WTC11 (cell line): Measurements from ENCODE around the gene CCER1. TPM values are rescaled to one million over a fixed set of nuclear protein-coding genes. Genes with fewer than 3 reads are reported as not detected.

Experiments used
- ATAC-seq: fragments of 200-7000 bp; cut with Tn5 transposase; 2 replicates; pipeline ENCODE4 v1.10.0; 2021; ENCODE audit warnings: mild to moderate bottlenecking, moderate library complexity
- CTCF ChIA-PET: fragments of 300-600 bp; sonication (Branson Sonifier 250); formaldehyde crosslinking; loops from one replicate; lab custom pipeline; 2021; ENCODE audit warnings: antibody characterized with exemption; lab: Charles Lee
- POLR2A ChIA-PET: fragments of 350-600 bp; sonication (Branson Sonifier 250); formaldehyde crosslinking; loops from one replicate; lab custom pipeline; 2021; ENCODE audit warnings: antibody characterized with exemption; lab: Charles Lee
- DNase-seq: peaks from one replicate; pipeline ENCODE4 v3.0.0; 2021; ENCODE audit warnings: low spot score
- H3K27ac Mint-ChIP-seq: 2 replicates; pipeline ENCODE4 v1.8.0; 2021; ENCODE audit warnings: mixed read lengths
- H3K27me3 Mint-ChIP-seq: 2 replicates; pipeline ENCODE4 v1.8.0; 2021; ENCODE audit warnings: low read depth, mild to moderate bottlenecking, moderate library complexity, mixed read lengths
- H3K36me3 Mint-ChIP-seq: 2 replicates; pipeline ENCODE4 v1.8.0; 2021; ENCODE audit warnings: mixed read lengths
- H3K4me1 Mint-ChIP-seq: 2 replicates; pipeline ENCODE4 v1.8.0; 2022; ENCODE audit warnings: mixed read lengths
- H3K4me3 Mint-ChIP-seq: 2 replicates; pipeline ENCODE4 v1.8.0; 2021; ENCODE audit warnings: mild to moderate bottlenecking, moderate library complexity, mixed read lengths
- H3K9me3 Mint-ChIP-seq: 2 replicates; pipeline ENCODE4 v1.8.0; 2021; ENCODE audit warnings: mixed read lengths
- ATF3 ChIP-seq: sonication (generic); formaldehyde crosslinking; conservative IDR thresholded peaks from 2 replicates; pipeline ENCODE4 v1.8.1; 2022; ENCODE audit warnings: mild to moderate bottlenecking, missing genetic modification reagents
- CBFB ChIP-seq: sonication (generic); formaldehyde crosslinking; IDR thresholded peaks from 2 replicates; pipeline ENCODE4 v1.8.1; 2022; ENCODE audit warnings: mild to moderate bottlenecking, low read depth, missing genetic modification reagents
- CTCF ChIP-seq: fragments of 200-600 bp; IDR thresholded peaks from 2 replicates; pipeline ENCODE4 v1.8.0; 2022; ENCODE audit warnings: antibody characterized with exemption
- E2F4 ChIP-seq: sonication (generic); formaldehyde crosslinking; IDR thresholded peaks from 2 replicates; pipeline ENCODE4 v1.8.1; 2022; ENCODE audit warnings: low read depth, mild to moderate bottlenecking, moderate library complexity, missing genetic modification reagents, borderline replicate concordance
- ELF4 ChIP-seq: sonication (generic); formaldehyde crosslinking; IDR thresholded peaks from 2 replicates; pipeline ENCODE4 v1.8.1; 2022; ENCODE audit warnings: low read depth, mild to moderate bottlenecking, moderate library complexity, missing genetic modification reagents
- ESRRA ChIP-seq: sonication (generic); formaldehyde crosslinking; IDR thresholded peaks from 2 replicates; pipeline ENCODE4 v1.8.1; 2022; ENCODE audit warnings: mild to moderate bottlenecking, missing genetic modification reagents, borderline replicate concordance
- ETV6 ChIP-seq: sonication (generic); formaldehyde crosslinking; IDR thresholded peaks from 2 replicates; pipeline ENCODE4 v1.8.1; 2022; ENCODE audit warnings: mild to moderate bottlenecking, missing genetic modification reagents
- GTF2I ChIP-seq: fragments of 250-450 bp; sonication (Bioruptor Pico); conservative IDR thresholded peaks from 2 replicates; pipeline ENCODE4 v1.4.0; 2021; ENCODE audit warnings: mild to moderate bottlenecking
- HMGA2 ChIP-seq: fragments of 250-450 bp; sonication (Bioruptor Pico); IDR thresholded peaks from 2 replicates; pipeline ENCODE4 v1.4.0; 2021; ENCODE audit warnings: mild to moderate bottlenecking, moderate library complexity
- IRF2 ChIP-seq: sonication (generic); formaldehyde crosslinking; IDR thresholded peaks from 2 replicates; pipeline ENCODE4 v1.8.0; 2022; ENCODE audit warnings: low read depth, missing genetic modification reagents, borderline replicate concordance
- MYBL2 ChIP-seq: sonication (generic); formaldehyde crosslinking; IDR thresholded peaks from 2 replicates; pipeline ENCODE4 v1.8.1; 2023; ENCODE audit warnings: mild to moderate bottlenecking, moderate library complexity, missing genetic modification reagents
- OVOL2 ChIP-seq: fragments of 250-450 bp; sonication (Bioruptor Pico); IDR thresholded peaks from 2 replicates; pipeline ENCODE4 v1.9.0; 2021; ENCODE audit warnings: mild to moderate bottlenecking, borderline replicate concordance
- PRRX2 ChIP-seq: fragments of 250-450 bp; sonication (Bioruptor Pico); IDR thresholded peaks from 2 replicates; pipeline ENCODE4 v1.8.0; 2021; ENCODE audit warnings: mild to moderate bottlenecking
- TP53 ChIP-seq: sonication (generic); formaldehyde crosslinking; IDR thresholded peaks from 2 replicates; pipeline ENCODE4 v1.8.1; 2023; ENCODE audit warnings: mild to moderate bottlenecking, missing genetic modification reagents
- ZBTB21 ChIP-seq: sonication (generic); formaldehyde crosslinking; IDR thresholded peaks from 2 replicates; pipeline ENCODE4 v1.8.1; 2023; ENCODE audit warnings: mild to moderate bottlenecking, missing genetic modification reagents, borderline replicate concordance
- ZNF138 ChIP-seq: sonication (generic); formaldehyde crosslinking; conservative IDR thresholded peaks from 2 replicates; pipeline ENCODE4 v1.8.1; 2022; ENCODE audit warnings: mild to moderate bottlenecking, moderate library complexity, missing genetic modification reagents
- ZNF281 ChIP-seq: sonication (generic); formaldehyde crosslinking; IDR thresholded peaks from 2 replicates; pipeline ENCODE4 v1.8.0; 2023; ENCODE audit warnings: mild to moderate bottlenecking, missing genetic modification reagents
- ZNF416 ChIP-seq: fragments of 250-450 bp; sonication (Bioruptor Pico); IDR thresholded peaks from 2 replicates; pipeline ENCODE4 v1.9.0; 2021; ENCODE audit warnings: mild to moderate bottlenecking, inconsistent platforms
- ZNF423 ChIP-seq: fragments of 250-450 bp; sonication (Bioruptor Pico); IDR thresholded peaks from 2 replicates; pipeline ENCODE4 v2.1.2; 2022; ENCODE audit warnings: mild to moderate bottlenecking, moderate library complexity
- total RNA-seq: library from RNA; stranded (reverse); gene quantifications from 3 replicates; pipeline ENCODE4 v1.2.3, GENCODE V29; 2021
- TF ChIP-seq, protein P1 (sequence below): fragments of 250-450 bp; sonication (Bioruptor Pico); IDR thresholded peaks from 2 replicates; pipeline ENCODE4 v1.8.0; 2021; ENCODE audit warnings: mild to moderate bottlenecking
- TF ChIP-seq, protein P2 (sequence below): sonication (generic); formaldehyde crosslinking; IDR thresholded peaks from 2 replicates; pipeline ENCODE4 v1.8.0; 2022; ENCODE audit warnings: mild to moderate bottlenecking, missing genetic modification reagents
- TF ChIP-seq, protein P3 (sequence below): sonication (generic); formaldehyde crosslinking; IDR thresholded peaks from 2 replicates; pipeline ENCODE4 v1.8.1; 2022; ENCODE audit warnings: missing genetic modification reagents, borderline replicate concordance

Gene CCER1
- total RNA-seq, 1 experiment from 2014 or later: not detected

DNA sequence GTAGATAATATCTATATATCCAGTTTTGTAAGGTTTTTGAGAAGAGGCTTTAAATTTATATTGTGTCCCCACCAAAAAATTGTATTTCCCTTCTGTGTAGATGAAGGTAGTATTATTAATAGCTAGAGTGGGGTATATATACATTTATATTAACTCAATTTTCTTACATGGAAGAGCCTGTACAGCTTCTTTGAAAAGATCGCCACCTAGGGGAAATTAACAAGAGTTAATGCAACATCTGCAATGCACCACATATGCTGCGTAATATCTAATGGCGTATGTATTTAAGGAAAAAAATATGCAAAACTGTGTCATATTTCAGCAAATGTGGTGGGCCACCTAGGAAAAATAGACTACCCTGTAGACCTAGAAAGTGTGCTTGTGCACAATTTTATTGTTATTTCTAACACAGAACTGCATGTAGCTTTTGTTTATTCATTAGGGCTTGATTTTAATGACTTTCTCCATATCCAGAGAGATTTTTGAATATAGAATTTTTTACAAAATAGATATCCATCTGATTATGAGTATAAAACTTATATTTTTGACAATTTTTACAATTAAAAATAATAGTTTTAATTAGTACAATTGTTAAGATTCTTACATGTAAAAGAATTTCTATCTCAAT, 14.0 kb downstream of the CCER1 start:
- DNase-seq: no peak
- Mint-ChIP-seq H3K36me3 (no peaks in the 10 kb centered on the region), H3K27me3 (no peaks in the 10 kb centered on the region)
- CTCF ChIA-PET: interaction anchor here (1.1 to 1.5 kb wide), 2 partner anchors 13 to 18 kb away, joined by 3 to 7 read pairs; no protein-coding TSS in a partner anchor
- TF ChIP-seq CTCF: peak; percentile 45; the same call in 1 of the 2 replicates
- TF ChIP-seq, protein P1, sequence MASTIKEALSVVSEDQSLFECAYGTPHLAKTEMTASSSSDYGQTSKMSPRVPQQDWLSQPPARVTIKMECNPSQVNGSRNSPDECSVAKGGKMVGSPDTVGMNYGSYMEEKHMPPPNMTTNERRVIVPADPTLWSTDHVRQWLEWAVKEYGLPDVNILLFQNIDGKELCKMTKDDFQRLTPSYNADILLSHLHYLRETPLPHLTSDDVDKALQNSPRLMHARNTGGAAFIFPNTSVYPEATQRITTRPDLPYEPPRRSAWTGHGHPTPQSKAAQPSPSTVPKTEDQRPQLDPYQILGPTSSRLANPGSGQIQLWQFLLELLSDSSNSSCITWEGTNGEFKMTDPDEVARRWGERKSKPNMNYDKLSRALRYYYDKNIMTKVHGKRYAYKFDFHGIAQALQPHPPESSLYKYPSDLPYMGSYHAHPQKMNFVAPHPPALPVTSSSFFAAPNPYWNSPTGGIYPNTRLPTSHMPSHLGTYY (CRISPR knock-in tag): no peak
- TF ChIP-seq, all 79 proteins: peak for 1
- Mint-ChIP-seq H3K4me1 (no peaks in the 10 kb centered on the region), H3K27ac (no peak overlapping the region), H3K9me3 (peaks cover 6% of the 10 kb centered on the region), H3K4me3 (no peak overlapping the region)
- peak; percentile 43 for ATAC-seq
- POLR2A ChIA-PET: no interaction called here

DNA sequence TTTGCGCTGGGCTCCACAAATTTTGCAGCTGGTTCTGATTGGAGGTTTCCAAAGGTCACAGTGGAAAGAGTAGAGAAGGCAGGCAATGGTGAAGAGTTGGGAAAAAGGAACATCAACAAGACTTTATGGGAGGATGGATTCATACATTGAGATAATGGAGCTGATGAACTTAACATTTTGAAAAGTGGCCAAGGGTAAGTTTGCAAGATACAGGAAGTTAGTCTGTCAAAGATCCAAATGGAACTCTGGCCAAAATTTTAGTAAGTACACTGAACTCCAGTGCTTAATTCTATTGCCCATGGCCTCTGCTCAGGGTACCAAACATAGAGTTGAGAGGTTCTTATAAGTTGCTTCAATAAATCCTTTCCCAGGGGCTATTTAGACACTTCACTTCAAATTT, 15.6 kb downstream of the CCER1 start:
- ChIA-PET CTCF (no interaction called here), POLR2A (no interaction called here)
- Mint-ChIP-seq H3K4me1 (no peaks in the 10 kb centered on the region), H3K27me3 (no peaks in the 10 kb centered on the region), H3K9me3 (peaks cover 8% of the 10 kb centered on the region)
- ATAC-seq: no peak
- no peak for DNase-seq
- no peak for TF ChIP-seq ETV6 (CRISPR knock-in tag)
- TF ChIP-seq, protein P2, sequence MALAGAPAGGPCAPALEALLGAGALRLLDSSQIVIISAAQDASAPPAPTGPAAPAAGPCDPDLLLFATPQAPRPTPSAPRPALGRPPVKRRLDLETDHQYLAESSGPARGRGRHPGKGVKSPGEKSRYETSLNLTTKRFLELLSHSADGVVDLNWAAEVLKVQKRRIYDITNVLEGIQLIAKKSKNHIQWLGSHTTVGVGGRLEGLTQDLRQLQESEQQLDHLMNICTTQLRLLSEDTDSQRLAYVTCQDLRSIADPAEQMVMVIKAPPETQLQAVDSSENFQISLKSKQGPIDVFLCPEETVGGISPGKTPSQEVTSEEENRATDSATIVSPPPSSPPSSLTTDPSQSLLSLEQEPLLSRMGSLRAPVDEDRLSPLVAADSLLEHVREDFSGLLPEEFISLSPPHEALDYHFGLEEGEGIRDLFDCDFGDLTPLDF (CRISPR knock-in tag): no peak
- TF ChIP-seq, all 79 proteins: peak for 0
- no peaks in the 10 kb centered on the region for H3K36me3 Mint-ChIP-seq
- no peak overlapping the region for H3K27ac Mint-ChIP-seq
- no peak overlapping the region for H3K4me3 Mint-ChIP-seq

- DNase-seq: no peak
- Mint-ChIP-seq H3K4me3 (no peak overlapping the region), H3K36me3 (no peaks in the 10 kb centered on the region), H3K27ac (no peak overlapping the region), H3K4me1 (no peaks in the 10 kb centered on the region), H3K27me3 (no peaks in the 10 kb centered on the region), H3K9me3 (peaks cover 10% of the 10 kb centered on the region)
- TF ChIP-seq E2F4 (CRISPR knock-in tag): no peak
- no peak for TF ChIP-seq OVOL2 (CRISPR knock-in tag)
- TF ChIP-seq, protein P3, sequence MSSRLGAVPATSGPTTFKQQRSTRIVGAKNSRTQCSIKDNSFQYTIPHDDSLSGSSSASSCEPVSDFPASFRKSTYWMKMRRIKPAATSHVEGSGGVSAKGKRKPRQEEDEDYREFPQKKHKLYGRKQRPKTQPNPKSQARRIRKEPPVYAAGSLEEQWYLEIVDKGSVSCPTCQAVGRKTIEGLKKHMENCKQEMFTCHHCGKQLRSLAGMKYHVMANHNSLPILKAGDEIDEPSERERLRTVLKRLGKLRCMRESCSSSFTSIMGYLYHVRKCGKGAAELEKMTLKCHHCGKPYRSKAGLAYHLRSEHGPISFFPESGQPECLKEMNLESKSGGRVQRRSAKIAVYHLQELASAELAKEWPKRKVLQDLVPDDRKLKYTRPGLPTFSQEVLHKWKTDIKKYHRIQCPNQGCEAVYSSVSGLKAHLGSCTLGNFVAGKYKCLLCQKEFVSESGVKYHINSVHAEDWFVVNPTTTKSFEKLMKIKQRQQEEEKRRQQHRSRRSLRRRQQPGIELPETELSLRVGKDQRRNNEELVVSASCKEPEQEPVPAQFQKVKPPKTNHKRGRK (CRISPR knock-in tag): no peak
- no peak for TF ChIP-seq TP53
- no peak for TF ChIP-seq ATF3 (CRISPR knock-in tag)
- TF ChIP-seq ZNF138: no peak
- no peak for TF ChIP-seq ZBTB21 (CRISPR knock-in tag)
- no peak for TF ChIP-seq IRF2 (CRISPR knock-in tag)
- no peak for TF ChIP-seq ESRRA (CRISPR knock-in tag)
- no peak for TF ChIP-seq MYBL2
- no peak for TF ChIP-seq CBFB
- TF ChIP-seq GTF2I (CRISPR knock-in tag): no peak
- TF ChIP-seq ZNF423 (CRISPR knock-in tag): no peak
- no peak for TF ChIP-seq ZNF416 (CRISPR knock-in tag)
- TF ChIP-seq HMGA2 (CRISPR knock-in tag): no peak
- TF ChIP-seq ELF4 (CRISPR knock-in tag): no peak
- no peak for TF ChIP-seq ZNF281 (CRISPR knock-in tag)
- no peak for TF ChIP-seq PRRX2 (CRISPR knock-in tag)
- ATAC-seq: no peak
- CTCF ChIA-PET: no interaction called here
- POLR2A ChIA-PET: no interaction called here
These were observed 16.5 kb downstream of the CCER1 start for GRCh38 chr12:90938451-90938850.
